GM18526 (cell line): ENCODE data around the gene GSTO2.

Source experiments
- POLR2A ChIP-seq: IDR thresholded peaks from 3 replicates; pipeline ENCODE4 v1.6.1; 2011; ENCODE audit not compliant: insufficient read length; ENCODE audit errors: extremely low read depth

Gene GSTO2

GRCh38 chr10:104250371-104250770, 18.6 kb upstream of the GSTO2 start:
- no peak for TF ChIP-seq POLR2A

GRCh38 chr10:104251443-104251842, 17.5 kb upstream of the GSTO2 start:
- TF ChIP-seq POLR2A, result no peak

GRCh38 chr10:104252368-104252767, 16.6 kb upstream of the GSTO2 start:
- TF ChIP-seq POLR2A, result no peak

GRCh38 chr10:104253106-104253505, 15.9 kb upstream of the GSTO2 start:
- no peak for TF ChIP-seq POLR2A

GRCh38 chr10:104253606-104254410, 15.2 kb upstream of the GSTO2 start:
- TF ChIP-seq POLR2A, result no peak

- peak; percentile 84 for TF ChIP-seq POLR2A
Measured at GRCh38 chr10:104254493-104255310, 14.3 kb upstream of the GSTO2 start, which contains the start of gene GSTO1. GSTO1 (plus strand) TSS chr10:104254892; CDS start chr10:104254929, 37 bp downstream.

GRCh38 chr10:104255311-104255981, 13.5 kb upstream of the GSTO2 start:
- no peak for TF ChIP-seq POLR2A

GRCh38 chr10:104256335-104256961, 12.5 kb upstream of the GSTO2 start:
- no peak for TF ChIP-seq POLR2A

- no peak for TF ChIP-seq POLR2A
Measured at GRCh38 chr10:104257235-104257634, 11.7 kb upstream of the GSTO2 start.

- TF ChIP-seq POLR2A, result no peak
Measured at GRCh38 chr10:104258209-104258608, 10.8 kb upstream of the GSTO2 start.

- TF ChIP-seq POLR2A, result no peak
Measured at GRCh38 chr10:104259456-104259855, 9.5 kb upstream of the GSTO2 start.

- TF ChIP-seq POLR2A, result no peak
Measured at GRCh38 chr10:104259999-104260774, 8.8 kb upstream of the GSTO2 start.

GRCh38 chr10:104260775-104261115, 8.2 kb upstream of the GSTO2 start:
- no peak for TF ChIP-seq POLR2A

- TF ChIP-seq POLR2A, result no peak
Measured at GRCh38 chr10:104262055-104262454, 6.9 kb upstream of the GSTO2 start.
